Mucosa of stomach (tissue), 1 donor: ENCODE measurements around the gene SH3PXD2A.
"Not testable (repeated sequence)": the region's sequence is repeated elsewhere in the genome, so short reads cannot be mapped to it uniquely, and the experiment has no call there.

ENCODE experiments used
- H3K27me3 ChIP-seq: one replicate; pipeline ENCODE4 v1.7.0; 2013; ENCODE audit warnings: mild to moderate bottlenecking, low read length; ENCODE audit not compliant: control insufficient read depth, insufficient read depth
- H3K36me3 ChIP-seq: one replicate; pipeline ENCODE4 v1.7.0; 2013; ENCODE audit warnings: low read length; ENCODE audit not compliant: control insufficient read depth, insufficient read depth
- H3K4me1 ChIP-seq: one replicate; pipeline ENCODE4 v1.7.0; 2013; ENCODE audit warnings: mild to moderate bottlenecking, low read length; ENCODE audit not compliant: control insufficient read depth, insufficient read depth
- H3K4me3 ChIP-seq: one replicate; pipeline ENCODE4 v1.7.0; 2013; ENCODE audit warnings: low read length
- H3K9ac ChIP-seq: one replicate; pipeline ENCODE4 v1.7.0; 2013; ENCODE audit warnings: mild to moderate bottlenecking, low read length, moderate library complexity
- H3K9me3 ChIP-seq: one replicate; pipeline ENCODE4 v1.7.0; 2013; ENCODE audit warnings: mild to moderate bottlenecking, low read length, moderate library complexity; ENCODE audit not compliant: control insufficient read depth
- donor health status: Pancreatic carcinoma.

SH3PXD2A gene

GRCh38 chr10:103775776-103776175 lies 79.6 kb downstream of the SH3PXD2A start:
- H3K9ac ChIP-seq, result no peak overlapping the region
- no peaks in the 10 kb centered on the region for H3K27me3 ChIP-seq
- H3K4me3 ChIP-seq, result no peak overlapping the region
- H3K9me3 ChIP-seq, result no peaks in the 10 kb centered on the region
- H3K4me1 ChIP-seq, result peaks cover 56% of the 10 kb centered on the region
- H3K36me3 ChIP-seq, result no peaks in the 10 kb centered on the region

DNA sequence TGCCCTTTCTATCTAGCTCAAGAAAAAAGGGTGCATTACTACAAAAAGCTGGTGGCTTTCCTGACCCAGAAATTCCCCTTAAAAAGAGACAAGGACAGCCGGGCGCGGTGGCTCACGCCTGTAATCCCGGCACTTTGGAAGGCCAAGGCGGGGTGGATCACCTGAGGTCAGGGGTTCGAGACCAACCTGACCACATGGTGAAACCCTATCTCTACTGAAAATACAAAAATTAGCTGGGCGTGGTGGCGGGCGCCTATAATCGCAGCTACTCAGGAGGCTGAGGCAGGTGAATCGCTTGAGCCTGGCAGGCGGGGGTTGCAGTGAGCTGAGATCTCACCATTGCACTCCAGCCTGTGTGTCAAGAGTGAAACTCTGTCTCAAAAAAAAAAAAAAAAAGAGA lies 82.5 kb downstream of the SH3PXD2A start:
- Histone ChIP-seq H3K9ac (peak overlapping the region; percentile 76), H3K4me1 (peaks cover 37% of the 10 kb centered on the region)
- H3K36me3 ChIP-seq, H3K9me3 ChIP-seq, H3K27me3 ChIP-seq, H3K4me3 ChIP-seq: not testable (repeated sequence)

DNA sequence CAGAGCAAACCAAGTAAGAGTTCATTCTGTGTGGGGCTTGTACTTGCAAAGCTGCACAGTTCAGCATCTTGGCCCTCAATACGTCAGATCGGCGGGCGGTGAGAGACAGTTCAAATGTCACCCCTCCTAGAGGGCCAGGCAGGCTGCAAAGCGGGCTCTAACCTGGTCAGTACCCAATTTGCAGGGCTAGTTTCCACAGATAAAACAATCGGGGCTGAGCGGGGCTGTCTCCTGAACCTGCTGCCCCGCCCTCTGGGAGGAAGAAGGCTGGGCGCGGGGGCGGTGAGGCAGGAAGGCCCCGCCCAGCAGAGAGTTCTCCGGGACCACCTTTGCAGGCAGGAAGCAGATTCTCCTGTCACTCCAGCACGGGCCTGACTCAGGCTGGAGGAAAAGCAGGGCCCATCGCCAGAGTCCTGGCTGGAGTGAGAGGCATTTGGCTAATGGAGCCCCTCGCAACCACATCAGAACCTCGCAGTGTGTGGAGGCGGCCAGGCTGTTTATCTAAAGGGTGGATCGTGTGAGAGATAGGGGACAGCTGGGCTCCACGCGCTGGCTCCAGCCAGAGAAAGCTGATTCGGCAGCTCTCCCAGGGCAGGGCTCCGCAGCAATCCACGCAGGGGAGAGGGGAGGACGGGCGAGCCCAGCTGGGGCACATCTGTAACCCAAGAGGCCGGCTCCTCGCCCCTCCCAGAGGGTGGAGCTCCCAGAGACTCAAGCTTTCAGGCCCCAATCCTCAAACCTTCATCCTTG lies 83.1 kb downstream of the SH3PXD2A start:
- no peak overlapping the region for H3K4me3 ChIP-seq
- H3K36me3 ChIP-seq, result peaks cover under 1% of the 10 kb centered on the region
- peaks cover 31% of the 10 kb centered on the region for H3K4me1 ChIP-seq
- peak overlapping the region; percentile 76 for H3K9ac ChIP-seq
- no peaks in the 10 kb centered on the region for H3K9me3 ChIP-seq
- H3K27me3 ChIP-seq, result no peaks in the 10 kb centered on the region

DNA sequence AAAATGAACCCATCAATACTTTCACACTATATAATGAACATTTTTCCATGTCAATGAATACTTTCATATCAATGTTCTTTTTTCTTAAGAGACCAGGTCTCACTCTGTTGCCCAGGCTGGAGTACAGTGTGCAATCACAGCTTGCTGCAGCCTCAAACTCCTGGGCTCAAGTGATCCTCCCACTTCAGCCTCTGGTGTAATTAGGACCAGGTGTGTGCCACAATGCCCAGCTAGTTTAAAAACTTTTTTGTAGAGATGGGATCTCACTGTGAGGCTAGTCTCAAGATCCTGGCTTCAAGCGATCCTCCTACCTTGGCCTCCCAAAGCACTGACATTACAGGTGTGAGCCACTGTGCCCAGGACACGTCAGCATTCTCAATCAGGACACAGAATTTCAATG lies 85.2 kb downstream of the SH3PXD2A start:
- no peak overlapping the region for H3K4me3 ChIP-seq
- H3K9me3 ChIP-seq, result no peaks in the 10 kb centered on the region
- H3K9ac ChIP-seq, result no peak overlapping the region
- H3K4me1 ChIP-seq, result peaks cover 22% of the 10 kb centered on the region
- no peaks in the 10 kb centered on the region for H3K27me3 ChIP-seq
- H3K36me3 ChIP-seq, result peaks cover 3% of the 10 kb centered on the region

GRCh38 chr10:103769176-103769575 lies 86.2 kb downstream of the SH3PXD2A start:
- Histone ChIP-seq H3K9ac (no peak overlapping the region), H3K27me3 (no peaks in the 10 kb centered on the region), H3K36me3 (peaks cover 6% of the 10 kb centered on the region), H3K4me3 (no peak overlapping the region), H3K4me1 (peaks cover 24% of the 10 kb centered on the region), H3K9me3 (no peaks in the 10 kb centered on the region)

GRCh38 chr10:103768345-103768744 lies 87.0 kb downstream of the SH3PXD2A start:
- H3K27me3 ChIP-seq, result no peaks in the 10 kb centered on the region
- H3K9me3 ChIP-seq, result no peaks in the 10 kb centered on the region
- H3K36me3 ChIP-seq, result peaks cover 8% of the 10 kb centered on the region
- H3K4me3 ChIP-seq, result no peak overlapping the region
- H3K9ac ChIP-seq, result no peak overlapping the region
- peaks cover 31% of the 10 kb centered on the region for H3K4me1 ChIP-seq

GRCh38 chr10:103767756-103768155 lies 87.6 kb downstream of the SH3PXD2A start:
- Histone ChIP-seq H3K36me3 (peaks cover 8% of the 10 kb centered on the region), H3K27me3 (no peaks in the 10 kb centered on the region), H3K9me3 (no peaks in the 10 kb centered on the region), H3K9ac (no peak overlapping the region), H3K4me3 (no peak overlapping the region), H3K4me1 (peaks cover 27% of the 10 kb centered on the region)

- H3K27me3 ChIP-seq, result no peaks in the 10 kb centered on the region
- no peak overlapping the region for H3K4me3 ChIP-seq
- peaks cover 24% of the 10 kb centered on the region for H3K4me1 ChIP-seq
- no peak overlapping the region for H3K9ac ChIP-seq
- peaks cover 8% of the 10 kb centered on the region for H3K36me3 ChIP-seq
- H3K9me3 ChIP-seq, result no peaks in the 10 kb centered on the region
These were observed 88.4 kb downstream of the SH3PXD2A start for GRCh38 chr10:103766751-103767505.

DNA sequence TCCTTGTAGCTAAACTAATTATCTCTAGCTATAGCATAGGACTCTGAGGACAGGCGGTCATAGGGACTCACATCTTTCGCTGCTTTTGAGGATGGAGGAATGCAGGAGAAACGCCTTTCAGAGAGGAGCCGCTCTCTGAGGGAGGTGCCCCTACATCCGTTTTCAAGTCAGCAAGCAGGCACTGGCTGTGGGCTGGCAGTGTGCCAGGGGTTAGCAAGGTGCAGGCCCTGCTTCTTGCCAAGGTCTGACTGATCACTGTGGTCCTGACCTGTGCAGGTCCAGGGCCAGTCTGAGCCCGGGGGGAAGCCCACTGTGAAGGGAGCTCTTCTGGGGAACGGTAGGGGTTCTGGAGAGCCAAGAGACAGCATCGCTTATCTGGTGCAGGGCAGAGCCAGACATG lies 89.4 kb downstream of the SH3PXD2A start:
- Histone ChIP-seq H3K4me1 (peaks cover 24% of the 10 kb centered on the region), H3K4me3 (no peak overlapping the region), H3K9ac (no peak overlapping the region), H3K9me3 (no peaks in the 10 kb centered on the region), H3K36me3 (peaks cover 8% of the 10 kb centered on the region), H3K27me3 (no peaks in the 10 kb centered on the region)

DNA sequence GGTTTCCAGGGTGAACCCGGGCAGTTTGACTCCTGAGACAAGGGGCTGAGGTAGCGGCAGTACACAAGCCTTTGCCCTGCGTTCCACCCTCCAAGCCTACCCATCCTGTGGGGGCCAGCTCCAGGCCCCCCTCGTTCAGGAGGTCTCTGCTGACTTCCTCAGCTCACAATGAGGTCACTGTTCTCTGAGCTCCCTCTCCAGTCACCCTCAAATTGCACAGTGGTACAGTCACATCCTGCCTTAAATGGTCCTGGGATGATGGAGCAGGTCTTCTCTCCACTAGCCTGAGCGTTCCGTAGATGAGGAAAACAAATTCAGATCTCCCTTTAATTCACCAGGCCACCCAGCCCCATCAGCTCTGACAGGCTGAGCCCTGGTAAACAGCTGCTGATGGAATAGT lies 90.2 kb downstream of the SH3PXD2A start:
- Histone ChIP-seq H3K9me3 (no peaks in the 10 kb centered on the region), H3K4me1 (peaks cover 28% of the 10 kb centered on the region), H3K27me3 (no peaks in the 10 kb centered on the region), H3K36me3 (peaks cover 8% of the 10 kb centered on the region), H3K4me3 (no peak overlapping the region), H3K9ac (no peak overlapping the region)

GRCh38 chr10:103764296-103765088 lies 90.9 kb downstream of the SH3PXD2A start:
- no peak overlapping the region for H3K9ac ChIP-seq
- H3K4me1 ChIP-seq, result peaks cover 35% of the 10 kb centered on the region

More at GRCh38 chr10:103764296-103765088, 90.9 kb downstream of the SH3PXD2A start:
- H3K36me3 ChIP-seq, result peaks cover 8% of the 10 kb centered on the region
- no peak overlapping the region for H3K4me3 ChIP-seq
- no peaks in the 10 kb centered on the region for H3K27me3 ChIP-seq
- no peaks in the 10 kb centered on the region for H3K9me3 ChIP-seq
